K562 (cell line): Measurements from ENCODE around the gene RASSF1. TPM values are rescaled to one million over a fixed set of nuclear protein-coding genes. Genes with fewer than 3 reads are reported as not detected.

Experiments used
- BHLHE40 ChIP-seq: IDR thresholded peaks from 2 replicates; pipeline ENCODE4 v1.6.1; 2011; ENCODE audit warnings: low read length, improper control_type of control experiment
- HDAC2 ChIP-seq: fragments of 450-650 bp; IDR thresholded peaks from 2 replicates; pipeline ENCODE4 v1.6.1; 2016; ENCODE audit warnings: mild to moderate bottlenecking
- MIER1 ChIP-seq: fragments of 450-650 bp; IDR thresholded peaks from 2 replicates; pipeline ENCODE4 v1.6.1; 2016; ENCODE audit warnings: antibody characterized with exemption, mild to moderate bottlenecking, low read depth
- PHF20 ChIP-seq: fragments of 450-650 bp; IDR thresholded peaks from 2 replicates; pipeline ENCODE4 v1.6.1; 2018; ENCODE audit not compliant: partially characterized antibody
- PURB ChIP-seq: sonication (generic); formaldehyde crosslinking; IDR thresholded peaks from 2 replicates; pipeline ENCODE4 v1.9.0; 2021; ENCODE audit warnings: low read depth, mild to moderate bottlenecking, missing genetic modification reagents
- RBM34 ChIP-seq: fragments of 200-400 bp; formaldehyde crosslinking; IDR thresholded peaks from 2 replicates; pipeline ENCODE4 v1.6.1; 2018; ENCODE audit warnings: low read length, borderline replicate concordance; ENCODE audit not compliant: insufficient read depth
- SMARCC2 ChIP-seq: fragments of 450-650 bp; IDR thresholded peaks from 2 replicates; pipeline ENCODE4 v1.6.1; 2017; ENCODE audit warnings: antibody characterized with exemption, moderate library complexity, mild to moderate bottlenecking, low read depth
- TOE1 ChIP-seq, 2 experiments: fragments of 450-650 bp in 1 of 2; sonication (generic) in 1 of 2; formaldehyde crosslinking in 1 of 2; IDR thresholded peaks; 2 replicates each; pipeline versions ENCODE4 v1.7.1 to v1.8.0; 2016 to 2022; ENCODE audit warnings: borderline replicate concordance in 2 of 2, mild to moderate bottlenecking in 2 of 2, antibody characterized with exemption in 1 of 2, inconsistent platforms in 1 of 2, low read depth in 1 of 2, missing genetic modification reagents in 1 of 2, moderate library complexity in 1 of 2
- ZNF316 ChIP-seq: fragments of 450-650 bp; IDR thresholded peaks from 2 replicates; pipeline ENCODE4 v1.6.1; 2016
- ZNF79 ChIP-seq: fragments of 250-450 bp; sonication (Bioruptor Pico); IDR thresholded peaks from 2 replicates; pipeline ENCODE4 v1.4.0; 2020; ENCODE audit warnings: low read depth, mild to moderate bottlenecking, moderate library complexity
- polyA plus RNA-seq, 8 experiments: library from polyadenylated mRNA; depleted of rRNA in 4 of 8; stranded (reverse) in 5 of 8; unstranded in 3 of 8; fragments of >200 nt; fragmentation: Nextera tagmentation in 2 of 8; fragmentation: Illumina TruSeq in 1 of 8; extraction: Ambion mirVana in 2 of 8; extraction: Trizol in 1 of 8; gene quantifications; 2 replicates each; pipeline versions ENCODE4 v1.2.1 to v1.2.3, GENCODE V29; 2011 to 2014; ENCODE audit warnings: inconsistent platforms in 1 of 8, missing spikeins in 1 of 8
- total RNA-seq, 7 experiments: library from RNA; depleted of rRNA in 6 of 7; stranded (reverse); fragments of >200 nt in 6 of 7; fragmentation: Illumina TruSeq in 2 of 7; extraction: Trizol in 2 of 7; gene quantifications; 2 replicates each; pipeline versions ENCODE4 v1.2.1 to v1.2.3, GENCODE V29; 2011 to 2021; ENCODE audit warnings: low replicate concordance in 1 of 7
- TF ChIP-seq, protein P1 (sequence below): fragments of 150-350 bp; IDR thresholded peaks from 2 replicates; pipeline ENCODE4 v1.6.1; 2014; ENCODE audit warnings: low read depth, mild to moderate bottlenecking, low read length, borderline replicate concordance
- TF ChIP-seq, protein P2 (sequence below): conservative IDR thresholded peaks from 2 replicates; pipeline ENCODE4 v1.6.1; 2011; ENCODE audit warnings: low read depth, mild to moderate bottlenecking, low read length; ENCODE audit not compliant: control insufficient read depth
- TF ChIP-seq, protein P3 (sequence below): fragments of 450-650 bp; formaldehyde crosslinking; IDR thresholded peaks from 2 replicates; pipeline ENCODE4 v1.4.0; 2022; ENCODE audit warnings: mild to moderate bottlenecking, moderate library complexity
- TF ChIP-seq, protein P4 (sequence below): fragments of 450-650 bp; IDR thresholded peaks from 2 replicates; pipeline ENCODE4 v1.6.1; 2017; ENCODE audit warnings: antibody characterized with exemption
- TF ChIP-seq, protein P5 (sequence below): sonication (generic); formaldehyde crosslinking; IDR thresholded peaks from 2 replicates; pipeline ENCODE4 v1.4.0; 2020; ENCODE audit warnings: mild to moderate bottlenecking, missing genetic modification reagents

The RASSF1 gene
- total and polyA plus RNA-seq, 9 of the 15 experiments (the other 6 are each of a cell fraction or from before 2014, with no cell fraction given) = 3.6 to 57.1 (median 24.6) TPM

DNA sequence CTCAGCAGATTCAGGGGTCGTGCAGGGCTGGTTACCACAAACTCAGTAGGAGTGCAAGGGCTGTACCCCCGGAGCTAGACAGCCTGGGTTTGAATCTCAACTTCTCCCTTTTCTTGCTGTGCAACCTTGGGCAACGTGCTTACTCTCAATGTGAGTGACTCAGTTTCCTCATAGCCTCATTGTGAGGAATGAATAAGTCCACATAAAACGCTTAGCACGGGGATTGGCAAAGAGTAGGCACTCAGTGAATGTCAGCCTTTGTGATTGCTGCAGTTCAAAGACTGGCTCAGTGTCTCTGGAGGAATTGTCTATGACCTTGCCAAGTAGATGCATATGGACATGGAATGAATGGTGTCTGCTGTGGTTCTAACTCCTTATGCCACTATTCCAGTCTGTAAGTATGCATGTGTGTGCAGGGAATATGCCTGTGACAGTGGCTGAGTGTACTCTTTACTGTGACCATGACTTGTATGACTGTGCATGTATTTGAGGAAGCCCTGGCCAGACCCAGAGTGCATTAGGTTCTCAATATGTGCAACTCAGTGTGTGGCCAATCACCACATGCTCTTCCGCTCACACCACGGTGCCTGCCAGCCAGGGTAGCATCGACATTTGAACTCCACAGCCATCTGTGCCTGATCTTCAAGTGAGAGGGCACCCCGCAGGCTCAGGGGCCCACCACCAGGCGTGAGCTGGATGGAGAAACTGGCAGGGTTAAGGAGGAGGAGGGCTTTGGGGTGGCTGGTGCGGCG, 40.5 kb downstream of the RASSF1 start (continued):
- TF ChIP-seq, protein P1, sequence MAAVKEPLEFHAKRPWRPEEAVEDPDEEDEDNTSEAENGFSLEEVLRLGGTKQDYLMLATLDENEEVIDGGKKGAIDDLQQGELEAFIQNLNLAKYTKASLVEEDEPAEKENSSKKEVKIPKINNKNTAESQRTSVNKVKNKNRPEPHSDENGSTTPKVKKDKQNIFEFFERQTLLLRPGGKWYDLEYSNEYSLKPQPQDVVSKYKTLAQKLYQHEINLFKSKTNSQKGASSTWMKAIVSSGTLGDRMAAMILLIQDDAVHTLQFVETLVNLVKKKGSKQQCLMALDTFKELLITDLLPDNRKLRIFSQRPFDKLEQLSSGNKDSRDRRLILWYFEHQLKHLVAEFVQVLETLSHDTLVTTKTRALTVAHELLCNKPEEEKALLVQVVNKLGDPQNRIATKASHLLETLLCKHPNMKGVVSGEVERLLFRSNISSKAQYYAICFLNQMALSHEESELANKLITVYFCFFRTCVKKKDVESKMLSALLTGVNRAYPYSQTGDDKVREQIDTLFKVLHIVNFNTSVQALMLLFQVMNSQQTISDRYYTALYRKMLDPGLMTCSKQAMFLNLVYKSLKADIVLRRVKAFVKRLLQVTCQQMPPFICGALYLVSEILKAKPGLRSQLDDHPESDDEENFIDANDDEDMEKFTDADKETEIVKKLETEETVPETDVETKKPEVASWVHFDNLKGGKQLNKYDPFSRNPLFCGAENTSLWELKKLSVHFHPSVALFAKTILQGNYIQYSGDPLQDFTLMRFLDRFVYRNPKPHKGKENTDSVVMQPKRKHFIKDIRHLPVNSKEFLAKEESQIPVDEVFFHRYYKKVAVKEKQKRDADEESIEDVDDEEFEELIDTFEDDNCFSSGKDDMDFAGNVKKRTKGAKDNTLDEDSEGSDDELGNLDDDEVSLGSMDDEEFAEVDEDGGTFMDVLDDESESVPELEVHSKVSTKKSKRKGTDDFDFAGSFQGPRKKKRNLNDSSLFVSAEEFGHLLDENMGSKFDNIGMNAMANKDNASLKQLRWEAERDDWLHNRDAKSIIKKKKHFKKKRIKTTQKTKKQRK = no peak
- TF ChIP-seq MIER1 (no peak), ZNF316 (no peak; the same call in 1 of the 2 replicates), PURB (no peak), PHF20 (no peak), ZNF79 (CRISPR knock-in tag) (no peak), SMARCC2 (no peak), HDAC2 (no peak), BHLHE40 (no peak), TOE1 (IDR thresholded peaks at IDR 0.05; ENCODE audit: borderline replicate concordance) (no peak), TOE1 (CRISPR knock-in tag; IDR thresholded peaks at IDR 0.05; ENCODE audit: borderline replicate concordance, low read depth) (no peak), RBM34 (no peak)
- TF ChIP-seq, protein P2, sequence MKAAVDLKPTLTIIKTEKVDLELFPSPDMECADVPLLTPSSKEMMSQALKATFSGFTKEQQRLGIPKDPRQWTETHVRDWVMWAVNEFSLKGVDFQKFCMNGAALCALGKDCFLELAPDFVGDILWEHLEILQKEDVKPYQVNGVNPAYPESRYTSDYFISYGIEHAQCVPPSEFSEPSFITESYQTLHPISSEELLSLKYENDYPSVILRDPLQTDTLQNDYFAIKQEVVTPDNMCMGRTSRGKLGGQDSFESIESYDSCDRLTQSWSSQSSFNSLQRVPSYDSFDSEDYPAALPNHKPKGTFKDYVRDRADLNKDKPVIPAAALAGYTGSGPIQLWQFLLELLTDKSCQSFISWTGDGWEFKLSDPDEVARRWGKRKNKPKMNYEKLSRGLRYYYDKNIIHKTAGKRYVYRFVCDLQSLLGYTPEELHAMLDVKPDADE = no peak
- TF ChIP-seq, protein P3, sequence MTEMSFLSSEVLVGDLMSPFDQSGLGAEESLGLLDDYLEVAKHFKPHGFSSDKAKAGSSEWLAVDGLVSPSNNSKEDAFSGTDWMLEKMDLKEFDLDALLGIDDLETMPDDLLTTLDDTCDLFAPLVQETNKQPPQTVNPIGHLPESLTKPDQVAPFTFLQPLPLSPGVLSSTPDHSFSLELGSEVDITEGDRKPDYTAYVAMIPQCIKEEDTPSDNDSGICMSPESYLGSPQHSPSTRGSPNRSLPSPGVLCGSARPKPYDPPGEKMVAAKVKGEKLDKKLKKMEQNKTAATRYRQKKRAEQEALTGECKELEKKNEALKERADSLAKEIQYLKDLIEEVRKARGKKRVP (CRISPR knock-in tag) = no peak
- TF ChIP-seq, protein P4, sequence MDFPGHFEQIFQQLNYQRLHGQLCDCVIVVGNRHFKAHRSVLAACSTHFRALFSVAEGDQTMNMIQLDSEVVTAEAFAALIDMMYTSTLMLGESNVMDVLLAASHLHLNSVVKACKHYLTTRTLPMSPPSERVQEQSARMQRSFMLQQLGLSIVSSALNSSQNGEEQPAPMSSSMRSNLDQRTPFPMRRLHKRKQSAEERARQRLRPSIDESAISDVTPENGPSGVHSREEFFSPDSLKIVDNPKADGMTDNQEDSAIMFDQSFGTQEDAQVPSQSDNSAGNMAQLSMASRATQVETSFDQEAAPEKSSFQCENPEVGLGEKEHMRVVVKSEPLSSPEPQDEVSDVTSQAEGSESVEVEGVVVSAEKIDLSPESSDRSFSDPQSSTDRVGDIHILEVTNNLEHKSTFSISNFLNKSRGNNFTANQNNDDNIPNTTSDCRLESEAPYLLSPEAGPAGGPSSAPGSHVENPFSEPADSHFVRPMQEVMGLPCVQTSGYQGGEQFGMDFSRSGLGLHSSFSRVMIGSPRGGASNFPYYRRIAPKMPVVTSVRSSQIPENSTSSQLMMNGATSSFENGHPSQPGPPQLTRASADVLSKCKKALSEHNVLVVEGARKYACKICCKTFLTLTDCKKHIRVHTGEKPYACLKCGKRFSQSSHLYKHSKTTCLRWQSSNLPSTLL = no peak
- TF ChIP-seq, protein P5, sequence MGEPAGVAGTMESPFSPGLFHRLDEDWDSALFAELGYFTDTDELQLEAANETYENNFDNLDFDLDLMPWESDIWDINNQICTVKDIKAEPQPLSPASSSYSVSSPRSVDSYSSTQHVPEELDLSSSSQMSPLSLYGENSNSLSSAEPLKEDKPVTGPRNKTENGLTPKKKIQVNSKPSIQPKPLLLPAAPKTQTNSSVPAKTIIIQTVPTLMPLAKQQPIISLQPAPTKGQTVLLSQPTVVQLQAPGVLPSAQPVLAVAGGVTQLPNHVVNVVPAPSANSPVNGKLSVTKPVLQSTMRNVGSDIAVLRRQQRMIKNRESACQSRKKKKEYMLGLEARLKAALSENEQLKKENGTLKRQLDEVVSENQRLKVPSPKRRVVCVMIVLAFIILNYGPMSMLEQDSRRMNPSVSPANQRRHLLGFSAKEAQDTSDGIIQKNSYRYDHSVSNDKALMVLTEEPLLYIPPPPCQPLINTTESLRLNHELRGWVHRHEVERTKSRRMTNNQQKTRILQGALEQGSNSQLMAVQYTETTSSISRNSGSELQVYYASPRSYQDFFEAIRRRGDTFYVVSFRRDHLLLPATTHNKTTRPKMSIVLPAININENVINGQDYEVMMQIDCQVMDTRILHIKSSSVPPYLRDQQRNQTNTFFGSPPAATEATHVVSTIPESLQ (CRISPR knock-in tag) = no peak
